MM.1S (cell line): Measurements from ENCODE around the gene GLCE.

Source experiments
- DNase-seq: peaks from one replicate; pipeline ENCODE4 v3.0.0-alpha.2; 2015
- H2AFZ ChIP-seq: fragments of 300-600 bp; sonication (generic); 2 replicates; pipeline ENCODE4 v1.6.0; 2016; ENCODE audit warnings: antibody characterized with exemption, low read length
- H3F3A ChIP-seq: fragments of 300-600 bp; sonication (generic); 2 replicates; pipeline ENCODE4 v1.6.1; 2016; ENCODE audit warnings: mild to moderate bottlenecking, antibody characterized with exemption, low read length, moderate library complexity, mixed read lengths; ENCODE audit not compliant: insufficient read depth
- H3K27ac ChIP-seq: fragments of 300-600 bp; sonication (generic); 2 replicates; pipeline ENCODE4 v1.5.1; 2016; ENCODE audit warnings: mild to moderate bottlenecking, low read length
- H3K27me3 ChIP-seq: fragments of 300-600 bp; sonication (generic); replicated peaks from 2 replicates; pipeline ENCODE4 v1.6.0; 2016; ENCODE audit warnings: low read length; ENCODE audit not compliant: insufficient read depth
- H3K36me3 ChIP-seq: fragments of 300-600 bp; sonication (generic); replicated peaks from 2 replicates; pipeline ENCODE4 v1.6.1; 2016; ENCODE audit warnings: mild to moderate bottlenecking, low read length, mixed read lengths; ENCODE audit not compliant: insufficient read depth
- H3K4me1 ChIP-seq: fragments of 300-600 bp; sonication (generic); 2 replicates; pipeline ENCODE4 v1.6.1; 2016; ENCODE audit warnings: low read length, mixed read lengths
- H3K4me2 ChIP-seq: fragments of 300-600 bp; sonication (generic); 2 replicates; pipeline ENCODE4 v1.6.0; 2016; ENCODE audit warnings: low read depth, low read length
- H3K4me3 ChIP-seq: fragments of 300-600 bp; sonication (generic); 2 replicates; pipeline ENCODE4 v1.5.1; 2016; ENCODE audit warnings: low read length, mixed read lengths
- H3K79me2 ChIP-seq: fragments of 300-600 bp; sonication (generic); 2 replicates; pipeline ENCODE4 v1.6.1; 2016; ENCODE audit warnings: mixed run types, low read length, mixed read lengths
- H3K9ac ChIP-seq: fragments of 300-600 bp; sonication (generic); 2 replicates; pipeline ENCODE4 v1.6.1; 2016; ENCODE audit warnings: low read length, mixed read lengths
- H3K9me2 ChIP-seq: fragments of 300-600 bp; sonication (generic); replicated peaks from 2 replicates; pipeline ENCODE4 v1.6.1; 2016; ENCODE audit warnings: mild to moderate bottlenecking, low read length, mixed read lengths; ENCODE audit not compliant: insufficient read depth
- H3K9me3 ChIP-seq: fragments of 300-600 bp; sonication (generic); replicated peaks from 2 replicates; pipeline ENCODE4 v1.6.1; 2016; ENCODE audit warnings: mild to moderate bottlenecking, low read length, mixed read lengths; ENCODE audit not compliant: insufficient read depth
- H4K20me1 ChIP-seq: fragments of 300-600 bp; sonication (generic); 2 replicates; pipeline ENCODE4 v1.6.1; 2016; ENCODE audit warnings: mild to moderate bottlenecking, low read length, moderate library complexity, mixed read lengths; ENCODE audit not compliant: insufficient read depth
- EZH2 ChIP-seq: fragments of 300-600 bp; sonication (generic); optimal IDR thresholded peaks from 2 replicates; pipeline ENCODE3; 2017; ENCODE audit warnings: low read depth, mild to moderate bottlenecking, antibody characterized with exemption, low read length, mixed read lengths
- EZH2phosphoT487 ChIP-seq: fragments of 300-600 bp; sonication (generic); IDR thresholded peaks from 2 replicates; pipeline ENCODE4 v1.6.1; 2018; ENCODE audit warnings: antibody characterized with exemption, low read length
- TF ChIP-seq, protein P1 (sequence below): fragments of 300-600 bp; sonication (generic); IDR thresholded peaks from 2 replicates; pipeline ENCODE4 v1.5.1; 2016; ENCODE audit warnings: antibody characterized with exemption, low read length, mixed read lengths

Gene GLCE

GRCh38 chr15:69225355-69226022, 65.1 kb downstream of the GLCE start:
- Histone ChIP-seq H3K9me2 (no peaks in the 10 kb centered on the region), H3K36me3 (no peaks in the 10 kb centered on the region), H4K20me1 (no peaks in the 10 kb centered on the region), H3K9me3 (no peaks in the 10 kb centered on the region), H3K79me2 (no peaks in the 10 kb centered on the region), H3K4me1 (no peaks in the 10 kb centered on the region), H3K4me2 (no peak overlapping the region), H3K27me3 (no peaks in the 10 kb centered on the region), H3K9ac (no peak overlapping the region), H3K27ac (no peak overlapping the region), H3K4me3 (no peak overlapping the region), H2AFZ (no peak overlapping the region), H3F3A (no peaks in the 10 kb centered on the region)
- DNase-seq: peak; percentile 31
- TF ChIP-seq EZH2: no peak
- TF ChIP-seq, protein P1, sequence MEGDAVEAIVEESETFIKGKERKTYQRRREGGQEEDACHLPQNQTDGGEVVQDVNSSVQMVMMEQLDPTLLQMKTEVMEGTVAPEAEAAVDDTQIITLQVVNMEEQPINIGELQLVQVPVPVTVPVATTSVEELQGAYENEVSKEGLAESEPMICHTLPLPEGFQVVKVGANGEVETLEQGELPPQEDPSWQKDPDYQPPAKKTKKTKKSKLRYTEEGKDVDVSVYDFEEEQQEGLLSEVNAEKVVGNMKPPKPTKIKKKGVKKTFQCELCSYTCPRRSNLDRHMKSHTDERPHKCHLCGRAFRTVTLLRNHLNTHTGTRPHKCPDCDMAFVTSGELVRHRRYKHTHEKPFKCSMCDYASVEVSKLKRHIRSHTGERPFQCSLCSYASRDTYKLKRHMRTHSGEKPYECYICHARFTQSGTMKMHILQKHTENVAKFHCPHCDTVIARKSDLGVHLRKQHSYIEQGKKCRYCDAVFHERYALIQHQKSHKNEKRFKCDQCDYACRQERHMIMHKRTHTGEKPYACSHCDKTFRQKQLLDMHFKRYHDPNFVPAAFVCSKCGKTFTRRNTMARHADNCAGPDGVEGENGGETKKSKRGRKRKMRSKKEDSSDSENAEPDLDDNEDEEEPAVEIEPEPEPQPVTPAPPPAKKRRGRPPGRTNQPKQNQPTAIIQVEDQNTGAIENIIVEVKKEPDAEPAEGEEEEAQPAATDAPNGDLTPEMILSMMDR: peak; percentile 19

DNA sequence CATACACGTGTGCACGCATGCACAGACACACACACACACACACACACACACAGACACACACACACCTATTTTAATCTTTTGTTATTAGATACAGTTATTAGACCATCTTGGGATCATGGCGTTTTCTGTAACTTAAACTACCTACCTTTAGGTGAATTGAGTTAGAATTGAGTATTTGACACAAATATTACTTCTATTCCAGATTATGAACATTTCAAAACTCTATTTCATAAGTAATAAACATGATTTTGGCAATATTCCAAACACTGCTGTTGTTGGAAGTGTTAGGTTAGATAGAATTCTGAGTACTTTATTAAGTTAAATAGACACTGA, 65.6 kb downstream of the GLCE start:
- DNase-seq: no peak
- H3K79me2 ChIP-seq: no peaks in the 10 kb centered on the region
- no peak overlapping the region for H3K9ac ChIP-seq
- no peak overlapping the region for H2AFZ ChIP-seq
- no peak overlapping the region for H3K27ac ChIP-seq
- H3K36me3 ChIP-seq: no peaks in the 10 kb centered on the region
- H4K20me1 ChIP-seq: no peaks in the 10 kb centered on the region
- H3K4me1 ChIP-seq: no peaks in the 10 kb centered on the region
- H3F3A ChIP-seq: no peaks in the 10 kb centered on the region
- H3K9me3 ChIP-seq: no peaks in the 10 kb centered on the region
- no peak overlapping the region for H3K4me2 ChIP-seq
- TF ChIP-seq EZH2 (no peak), EZH2phosphoT487 (no peak)
- TF ChIP-seq, protein P1: no peak
- no peak overlapping the region for H3K4me3 ChIP-seq
- H3K9me2 ChIP-seq: no peaks in the 10 kb centered on the region
- no peaks in the 10 kb centered on the region for H3K27me3 ChIP-seq

- no peak for DNase-seq
Measured at GRCh38 chr15:69232144-69232543, 71.7 kb downstream of the GLCE start.

More at GRCh38 chr15:69232144-69232543, 71.7 kb downstream of the GLCE start:
- TF ChIP-seq, protein P1: no peak
- TF ChIP-seq EZH2: no peak
- no peak for TF ChIP-seq EZH2phosphoT487
- Histone ChIP-seq H3K4me1 (no peaks in the 10 kb centered on the region), H3K9me2 (no peaks in the 10 kb centered on the region), H3K27me3 (no peaks in the 10 kb centered on the region), H3K27ac (no peak overlapping the region), H3K4me3 (no peak overlapping the region), H2AFZ (no peak overlapping the region), H3K9ac (no peak overlapping the region), H3F3A (no peaks in the 10 kb centered on the region), H3K4me2 (no peak overlapping the region), H3K36me3 (no peaks in the 10 kb centered on the region), H4K20me1 (no peaks in the 10 kb centered on the region), H3K9me3 (no peaks in the 10 kb centered on the region), H3K79me2 (no peaks in the 10 kb centered on the region)
